CD1c-positive myeloid dendritic cell (primary cell): ENCODE results near the gene SECISBP2L.

ENCODE experiments used
- DNase-seq: peaks from one replicate; pipeline ENCODE4 v3.0.0-alpha.2; 2016; ENCODE audit errors: extremely low spot score

SECISBP2L gene

GRCh38 chr15:48966595-48967301 lies 79.5 kb downstream of the SECISBP2L start:
- DNase-seq: no peak

GRCh38 chr15:48965972-48966371 lies 80.3 kb downstream of the SECISBP2L start:
- DNase-seq: no peak

GRCh38 chr15:48964898-48965297 lies 81.3 kb downstream of the SECISBP2L start:
- DNase-seq: no peak

- peak; percentile 17 for DNase-seq
Measured at GRCh38 chr15:48963524-48964113, 82.6 kb downstream of the SECISBP2L start, which contains the start of gene SHC4. Gene SHC4 (minus strand): TSS chr15:48963919. CDS start chr15:48963015, 904 bp downstream.

GRCh38 chr15:48962662-48963523 lies 83.4 kb downstream of the SECISBP2L start:
- no peak for DNase-seq

GRCh38 chr15:48955967-48956366 lies 90.3 kb downstream of the SECISBP2L start:
- no peak for DNase-seq

- no peak for DNase-seq
Measured at GRCh38 chr15:48955370-48955769, 90.9 kb downstream of the SECISBP2L start.

- no peak for DNase-seq
Measured at GRCh38 chr15:48954538-48954937, 91.7 kb downstream of the SECISBP2L start.

- no peak for DNase-seq
Measured at GRCh38 chr15:48946840-48947187, 99.4 kb downstream of the SECISBP2L start.

- DNase-seq: no peak
Measured at GRCh38 chr15:48946074-48946839, 100.0 kb downstream of the SECISBP2L start.

GRCh38 chr15:48945386-48945785 lies 100.9 kb downstream of the SECISBP2L start:
- DNase-seq: no peak

- no peak for DNase-seq
Measured at GRCh38 chr15:48941904-48942303, 104.3 kb downstream of the SECISBP2L start.

- no peak for DNase-seq
Measured at GRCh38 chr15:48940508-48940907, 105.7 kb downstream of the SECISBP2L start.

- no peak for DNase-seq
Measured at GRCh38 chr15:48939648-48940047, 106.6 kb downstream of the SECISBP2L start.
